Bronchial epithelial cell (primary cell): ENCODE results near the gene MEIS1. TPM values are rescaled to one million over a fixed set of nuclear protein-coding genes. Genes with fewer than 3 reads are reported as not detected.

Source experiments
- DNase-seq: peaks from one replicate; pipeline ENCODE4 v3.0.0-alpha.2; 2010; ENCODE audit warnings: low read depth
- FAIRE-seq: peaks from 2 replicates; lab custom pipeline; 2011; peaks lifted over from hg19 to GRCh38; lab: Jason Lieb, UNC
- H3K27me3 ChIP-seq: 2 replicates; pipeline ENCODE4 v1.5.1; 2011; ENCODE audit warnings: low read length; ENCODE audit not compliant: control insufficient read depth, insufficient read depth
- H3K36me3 ChIP-seq: 2 replicates; pipeline ENCODE4 v1.5.1; 2011; ENCODE audit warnings: low read length; ENCODE audit not compliant: control insufficient read depth, insufficient read depth
- H3K4me3 ChIP-seq: 2 replicates; pipeline ENCODE4 v1.5.1; 2011; ENCODE audit warnings: mild to moderate bottlenecking, low read depth, low read length, control low read depth
- total RNA-seq: library from RNA; depleted of rRNA; stranded (reverse); fragments of >200 nt; gene quantifications from 2 replicates; pipeline ENCODE4 v1.2.1, GENCODE V29; 2014
- TF ChIP-seq, protein P1 (sequence below): IDR thresholded peaks from 2 replicates; pipeline ENCODE4 v1.5.1; 2011; ENCODE audit warnings: mild to moderate bottlenecking, moderate library complexity, low read length, control low read depth, inconsistent platforms; ENCODE audit not compliant: insufficient read depth, severe bottlenecking

MEIS1 gene
- total RNA-seq, 1 donor from 2014 or later, result 28.4 TPM

DNA sequence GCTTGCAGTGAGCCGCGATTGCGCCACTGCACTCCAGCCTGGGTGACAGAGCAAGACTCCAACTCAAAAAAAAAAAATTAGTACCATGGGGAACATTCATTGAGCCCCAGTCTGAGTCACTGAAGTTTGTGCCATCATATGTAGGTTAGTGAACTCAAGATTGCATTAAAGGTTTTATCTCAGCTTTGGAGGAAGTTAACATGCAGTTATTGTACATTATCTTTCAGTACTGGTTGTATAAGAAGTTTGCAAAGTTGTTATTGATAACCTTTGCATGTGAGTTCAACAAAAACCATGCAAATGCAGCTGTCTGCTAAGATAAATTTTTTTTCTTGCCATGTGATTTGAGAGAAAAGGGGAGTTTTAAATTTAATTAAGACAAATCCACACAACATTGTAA is 95.7 kb downstream of the MEIS1 start:
- peaks cover 2% of the 10 kb centered on the region for H3K36me3 ChIP-seq
- no peak overlapping the region for H3K4me3 ChIP-seq
- no peak for FAIRE-seq
- DNase-seq, result no peak
- H3K27me3 ChIP-seq, result no peaks in the 10 kb centered on the region
- TF ChIP-seq, protein P1, sequence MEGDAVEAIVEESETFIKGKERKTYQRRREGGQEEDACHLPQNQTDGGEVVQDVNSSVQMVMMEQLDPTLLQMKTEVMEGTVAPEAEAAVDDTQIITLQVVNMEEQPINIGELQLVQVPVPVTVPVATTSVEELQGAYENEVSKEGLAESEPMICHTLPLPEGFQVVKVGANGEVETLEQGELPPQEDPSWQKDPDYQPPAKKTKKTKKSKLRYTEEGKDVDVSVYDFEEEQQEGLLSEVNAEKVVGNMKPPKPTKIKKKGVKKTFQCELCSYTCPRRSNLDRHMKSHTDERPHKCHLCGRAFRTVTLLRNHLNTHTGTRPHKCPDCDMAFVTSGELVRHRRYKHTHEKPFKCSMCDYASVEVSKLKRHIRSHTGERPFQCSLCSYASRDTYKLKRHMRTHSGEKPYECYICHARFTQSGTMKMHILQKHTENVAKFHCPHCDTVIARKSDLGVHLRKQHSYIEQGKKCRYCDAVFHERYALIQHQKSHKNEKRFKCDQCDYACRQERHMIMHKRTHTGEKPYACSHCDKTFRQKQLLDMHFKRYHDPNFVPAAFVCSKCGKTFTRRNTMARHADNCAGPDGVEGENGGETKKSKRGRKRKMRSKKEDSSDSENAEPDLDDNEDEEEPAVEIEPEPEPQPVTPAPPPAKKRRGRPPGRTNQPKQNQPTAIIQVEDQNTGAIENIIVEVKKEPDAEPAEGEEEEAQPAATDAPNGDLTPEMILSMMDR, result no peak

GRCh38 chr2:66531155-66531554 is 96.2 kb downstream of the MEIS1 start:
- peaks cover 2% of the 10 kb centered on the region for H3K36me3 ChIP-seq
- FAIRE-seq (no peak), DNase-seq (no peak)
- TF ChIP-seq, protein P1, result no peak
- H3K27me3 ChIP-seq, result no peaks in the 10 kb centered on the region
- H3K4me3 ChIP-seq, result no peak overlapping the region

DNA sequence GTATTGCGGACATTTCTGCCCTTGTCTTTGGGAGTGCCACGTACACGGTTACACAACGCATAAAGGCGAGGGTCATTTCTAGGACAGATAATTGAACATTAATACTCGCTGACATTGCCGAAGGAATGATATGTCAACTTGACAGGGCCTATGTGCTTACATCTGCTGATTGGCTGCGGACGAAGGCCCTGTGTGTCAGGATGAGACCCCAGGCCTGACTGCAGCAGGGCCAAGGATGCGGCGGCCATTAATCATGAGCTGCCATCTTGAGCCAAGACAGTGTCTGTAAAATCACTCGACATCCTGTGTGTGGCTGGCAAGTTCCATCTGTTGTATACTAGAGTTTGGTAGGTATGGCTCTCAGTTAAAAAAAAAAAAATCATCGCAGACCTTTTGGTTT is 96.6 kb downstream of the MEIS1 start:
- no peak for FAIRE-seq
- TF ChIP-seq, protein P1, result no peak

DNA sequence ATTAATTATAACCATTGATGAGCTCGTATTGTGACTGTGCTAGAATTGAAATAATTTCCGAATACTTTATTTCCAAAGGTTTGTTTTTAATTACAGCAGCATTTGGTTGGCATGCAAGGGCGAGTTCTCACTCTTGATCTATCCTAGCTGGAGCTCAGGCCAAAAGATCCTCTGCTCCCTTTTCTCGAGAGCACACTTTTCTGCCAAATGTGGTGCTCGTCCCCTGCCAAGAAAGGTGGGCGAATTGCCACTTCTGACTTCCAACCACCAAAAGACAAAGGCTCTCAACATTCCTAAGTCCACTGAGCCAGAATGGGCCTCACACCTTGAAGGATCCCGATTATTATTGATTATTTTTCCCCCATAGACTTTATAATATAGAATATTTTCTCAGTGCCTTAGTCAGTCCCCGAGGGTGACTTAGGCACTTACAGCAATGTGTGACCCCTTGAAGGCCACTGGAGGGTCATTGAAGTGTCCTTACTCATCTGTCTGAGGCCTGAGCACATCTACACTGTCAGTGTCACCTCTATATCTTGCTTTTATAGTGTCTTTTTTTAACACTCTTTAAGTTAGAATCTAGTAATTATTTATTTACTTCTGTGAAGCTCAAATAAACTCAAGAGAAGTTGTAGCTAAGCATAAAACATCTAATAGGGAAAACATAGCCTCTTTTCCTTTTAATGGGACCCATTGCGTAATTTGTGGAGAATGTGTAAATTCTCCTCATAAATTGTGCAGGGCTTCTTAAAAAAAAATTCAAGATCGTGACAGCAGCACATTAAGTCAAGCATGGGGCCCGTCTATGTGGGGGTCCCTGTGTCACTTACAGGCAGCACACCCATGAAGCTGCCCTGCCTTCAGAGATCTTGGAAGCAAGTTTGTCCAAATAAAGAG is 98.3 kb downstream of the MEIS1 start:
- DNase-seq (no peak), FAIRE-seq (no peak)
- TF ChIP-seq, protein P1, result no peak
- Histone ChIP-seq H3K4me3 (no peak overlapping the region), H3K36me3 (no peaks in the 10 kb centered on the region), H3K27me3 (no peaks in the 10 kb centered on the region)

More for the DNA sequence above, 96.6 kb downstream of the MEIS1 start:
- Histone ChIP-seq H3K4me3 (no peak overlapping the region), H3K36me3 (peaks cover 2% of the 10 kb centered on the region), H3K27me3 (no peaks in the 10 kb centered on the region)
- no peak for DNase-seq

DNA sequence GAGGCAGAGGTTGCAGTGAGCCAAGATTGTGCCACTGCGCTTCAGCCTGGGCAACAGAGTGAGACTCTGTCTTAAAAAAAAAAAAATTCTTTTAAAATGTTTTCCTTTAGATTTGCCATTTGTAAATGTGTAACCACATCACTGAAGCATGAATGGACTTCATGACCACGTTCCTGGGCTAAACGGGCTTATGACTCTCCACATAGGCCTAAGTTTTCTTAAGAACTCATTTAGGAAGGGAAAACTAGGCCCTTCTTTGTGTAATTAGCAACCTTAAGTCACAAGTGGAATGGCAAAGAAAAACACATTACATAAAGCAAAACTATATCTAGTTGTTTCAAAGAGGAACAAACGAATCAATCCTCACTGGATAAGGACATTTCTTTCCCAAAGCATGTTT is 99.5 kb downstream of the MEIS1 start:
- TF ChIP-seq, protein P1, result no peak
- FAIRE-seq (no peak), DNase-seq (no peak)
- no peak overlapping the region for H3K4me3 ChIP-seq
- H3K36me3 ChIP-seq, result no peaks in the 10 kb centered on the region
- no peaks in the 10 kb centered on the region for H3K27me3 ChIP-seq
